ENCODE results near the gene RAPGEF4.
A peak's percentile ranks its signal among the peaks of the same experiment; 100 is the strongest.

- no peak for TF ChIP-seq CTCF (IDR thresholded peaks at IDR 0.05)
- no peak for TF ChIP-seq EP300 (IDR thresholded peaks at IDR 0.05)
- TF ChIP-seq POLR2A (IDR thresholded peaks at IDR 0.05) = no peak
- TF ChIP-seq POLR2AphosphoS5 (IDR thresholded peaks at IDR 0.05) = peak in 1 of 2 donors; percentile 39
Observed at GRCh38 chr2:173090276-173090877, 354.7 kb downstream of the RAPGEF4 start.
